HTR-8/SVneo (cell line): ENCODE measurements around the gene FKTN.

Experiments used
- DNase-seq: peaks from one replicate; pipeline ENCODE4 v3.0.0; 2011; ENCODE audit warnings: low spot score, mixed read lengths; ENCODE audit not compliant: insufficient read length
- FAIRE-seq: peaks from 2 replicates; lab custom pipeline; 2011; peaks lifted over from hg19 to GRCh38; lab: Jason Lieb, UNC

Gene FKTN

DNA sequence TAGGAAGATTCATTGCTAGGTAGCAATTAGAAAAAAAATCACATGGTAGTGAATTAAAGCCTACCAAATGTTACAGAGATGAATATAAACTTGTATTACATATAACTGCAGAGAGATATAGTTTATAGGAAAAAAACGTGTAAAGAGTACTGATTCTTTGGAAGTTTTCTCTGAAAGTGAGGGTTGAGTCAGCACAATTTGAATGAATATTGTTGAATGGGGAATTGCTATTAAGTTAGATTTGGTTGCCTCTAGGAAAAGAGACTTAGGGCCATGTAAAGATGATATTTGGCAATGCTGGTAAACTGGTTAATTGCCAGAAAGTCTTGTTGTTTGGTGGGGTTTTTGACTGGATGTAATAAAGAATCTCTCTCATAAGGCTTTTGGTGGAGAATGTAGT is 67.2 kb downstream of the FKTN start:
- FAIRE-seq (no peak), DNase-seq (no peak)

DNA sequence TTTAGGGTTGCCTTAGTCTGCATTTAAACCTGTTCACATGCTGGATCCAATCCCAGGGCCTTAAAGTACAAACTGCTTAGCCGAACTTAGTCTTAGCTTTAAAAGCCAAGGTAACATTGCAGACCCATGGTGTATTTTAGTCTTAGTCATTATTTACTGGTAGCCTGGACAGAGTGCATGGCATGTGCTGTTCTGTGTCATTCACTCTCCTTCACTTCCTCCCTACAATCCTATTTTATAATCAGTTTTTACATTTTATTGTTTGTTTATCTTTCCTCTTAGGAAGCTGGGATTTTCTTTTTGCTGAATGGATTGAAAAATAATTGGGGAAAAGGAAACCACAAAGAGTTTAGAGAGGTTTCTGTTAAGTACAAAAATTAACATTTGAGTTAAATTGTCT is 74.9 kb downstream of the FKTN start:
- no peak for FAIRE-seq

DNA sequence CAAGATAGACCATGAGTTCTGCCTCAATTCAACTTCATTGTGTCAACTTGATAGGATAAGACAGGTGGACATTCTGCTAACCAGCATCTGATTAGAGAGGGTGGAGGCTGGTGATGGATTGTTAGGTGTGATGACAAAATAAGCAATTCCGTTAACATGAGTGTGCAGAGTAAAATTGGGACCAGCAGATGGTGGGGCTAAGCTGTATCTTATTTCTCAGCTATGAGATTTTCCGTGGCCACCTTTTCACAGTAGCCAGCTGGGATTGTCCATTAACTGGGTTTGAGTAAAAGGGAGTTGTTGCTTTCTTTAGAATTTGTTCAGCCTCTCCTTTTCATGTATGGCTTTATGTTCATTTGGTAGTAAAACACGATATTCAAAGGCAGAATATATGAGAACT is 75.5 kb downstream of the FKTN start:
- DNase-seq = no peak
- FAIRE-seq = no peak

More for the DNA sequence above, 74.9 kb downstream of the FKTN start:
- DNase-seq = no peak

GRCh38 chr9:105636331-105636730 is 78.4 kb downstream of the FKTN start:
- FAIRE-seq (no peak), DNase-seq (no peak)

DNA sequence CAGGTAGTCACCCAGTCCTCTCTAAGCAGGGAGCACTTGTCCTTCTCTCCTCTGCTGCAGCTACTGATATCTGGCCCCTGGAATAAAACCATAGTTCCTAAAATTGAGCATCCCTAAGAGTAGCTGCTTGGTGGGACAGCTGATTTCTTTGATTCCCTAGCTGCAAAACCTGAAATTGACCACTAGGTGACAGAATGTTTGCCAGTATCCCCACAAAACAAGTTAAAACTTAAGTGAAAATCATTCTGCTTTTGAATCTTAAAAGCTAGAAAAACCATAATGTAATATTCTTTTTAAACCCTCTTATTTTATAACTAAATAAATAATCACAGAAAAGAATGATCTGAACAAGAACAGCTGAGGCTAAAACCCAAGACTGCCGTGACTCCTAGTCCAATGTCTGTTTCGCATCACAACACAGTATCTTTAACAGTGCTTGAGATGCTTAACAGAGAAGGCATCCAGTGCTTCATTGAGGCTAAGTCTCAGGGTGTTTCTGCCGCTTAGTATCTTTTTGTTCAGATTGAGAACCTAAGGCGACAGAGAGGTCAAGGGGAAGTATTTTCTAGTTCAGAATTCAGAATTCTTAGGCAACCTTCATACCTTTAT is 80.0 kb downstream of the FKTN start:
- no peak for DNase-seq
- FAIRE-seq = no peak

- FAIRE-seq (no peak), DNase-seq (no peak)
Measured at GRCh38 chr9:105639936-105640335, 82.0 kb downstream of the FKTN start.

DNA sequence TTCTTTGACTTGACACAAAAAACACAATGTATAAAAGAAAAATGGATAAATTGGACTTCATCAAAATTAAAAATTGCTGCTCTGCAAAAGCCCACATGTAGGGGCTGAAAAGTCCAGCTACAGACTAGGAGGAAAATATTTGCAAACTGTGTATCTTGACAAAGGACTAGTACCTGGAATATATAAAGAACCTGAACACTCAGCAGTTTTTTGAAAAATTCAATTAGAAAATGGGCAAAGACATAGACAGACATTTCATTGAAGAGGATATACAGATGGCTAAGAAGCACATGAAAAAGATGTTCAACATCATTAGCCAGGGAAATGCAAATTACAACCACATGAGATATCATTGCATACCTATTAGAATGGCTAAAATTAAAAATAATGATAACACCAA is 85.9 kb downstream of the FKTN start:
- DNase-seq (no peak), FAIRE-seq (no peak)

DNA sequence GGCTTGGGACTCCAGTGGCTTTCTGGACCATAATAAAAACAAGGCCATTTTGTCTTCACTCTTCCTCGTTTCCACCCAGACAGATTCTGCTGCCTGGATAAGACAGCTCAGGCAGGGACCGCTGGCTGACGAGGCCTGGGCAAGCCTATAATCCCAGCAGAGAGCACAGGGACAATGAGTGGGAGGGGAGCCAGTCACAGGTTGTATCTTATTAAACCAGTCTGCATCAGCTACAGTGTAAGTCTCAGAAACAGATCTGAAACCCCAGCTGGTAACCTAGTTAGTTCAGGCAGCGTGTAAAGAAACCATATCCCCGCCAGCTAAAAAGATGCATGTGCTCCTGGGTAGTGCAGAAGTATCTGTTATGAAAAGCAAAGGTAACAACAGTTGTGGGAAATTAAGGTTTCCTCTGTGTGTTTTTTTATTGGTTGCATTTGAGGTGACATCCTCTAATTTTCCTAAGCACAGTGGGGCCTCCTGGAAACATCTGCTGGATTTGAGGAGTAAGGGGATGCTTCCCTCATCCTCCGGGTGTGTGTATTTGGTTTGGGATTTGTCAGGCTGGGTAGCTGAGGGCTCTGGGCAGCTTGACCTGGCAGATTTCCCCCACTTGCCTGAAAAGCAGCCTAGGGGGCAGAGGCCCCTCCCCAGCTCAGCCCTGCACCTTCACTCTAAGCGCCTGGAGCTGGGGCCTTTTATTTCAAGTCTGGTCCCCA is 89.1 kb downstream of the FKTN start:
- FAIRE-seq (no peak), DNase-seq (no peak)

GRCh38 chr9:105647595-105648349 is 89.8 kb downstream of the FKTN start:
- DNase-seq (no peak), FAIRE-seq (no peak)

- DNase-seq (no peak), FAIRE-seq (no peak)
Measured at GRCh38 chr9:105651806-105652205, 93.9 kb downstream of the FKTN start.

- FAIRE-seq (no peak), DNase-seq (no peak)
Measured at GRCh38 chr9:105656131-105656921, 98.4 kb downstream of the FKTN start.

DNA sequence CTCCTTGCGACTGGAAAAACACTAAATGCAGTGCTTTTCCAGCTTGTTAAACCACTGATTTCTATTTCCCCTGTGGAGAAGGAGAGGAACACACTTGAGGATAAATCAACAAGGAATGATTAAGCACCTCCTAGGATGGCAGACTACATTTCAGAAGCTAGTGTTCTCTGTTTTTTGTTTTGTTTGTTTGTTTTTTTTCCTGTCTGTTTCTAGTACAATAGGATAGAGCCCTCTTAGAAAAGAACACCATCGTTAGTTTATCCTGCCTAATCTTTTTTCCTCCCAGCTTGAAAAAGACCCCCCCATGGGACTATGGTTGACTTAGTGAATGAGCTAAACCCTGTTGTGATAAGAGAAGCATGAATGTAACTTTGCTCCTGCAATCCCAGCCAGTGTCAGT is 100.4 kb downstream of the FKTN start:
- DNase-seq (no peak), FAIRE-seq (no peak)

GRCh38 chr9:105661011-105661410 is 103.1 kb downstream of the FKTN start:
- FAIRE-seq = no peak

DNA sequence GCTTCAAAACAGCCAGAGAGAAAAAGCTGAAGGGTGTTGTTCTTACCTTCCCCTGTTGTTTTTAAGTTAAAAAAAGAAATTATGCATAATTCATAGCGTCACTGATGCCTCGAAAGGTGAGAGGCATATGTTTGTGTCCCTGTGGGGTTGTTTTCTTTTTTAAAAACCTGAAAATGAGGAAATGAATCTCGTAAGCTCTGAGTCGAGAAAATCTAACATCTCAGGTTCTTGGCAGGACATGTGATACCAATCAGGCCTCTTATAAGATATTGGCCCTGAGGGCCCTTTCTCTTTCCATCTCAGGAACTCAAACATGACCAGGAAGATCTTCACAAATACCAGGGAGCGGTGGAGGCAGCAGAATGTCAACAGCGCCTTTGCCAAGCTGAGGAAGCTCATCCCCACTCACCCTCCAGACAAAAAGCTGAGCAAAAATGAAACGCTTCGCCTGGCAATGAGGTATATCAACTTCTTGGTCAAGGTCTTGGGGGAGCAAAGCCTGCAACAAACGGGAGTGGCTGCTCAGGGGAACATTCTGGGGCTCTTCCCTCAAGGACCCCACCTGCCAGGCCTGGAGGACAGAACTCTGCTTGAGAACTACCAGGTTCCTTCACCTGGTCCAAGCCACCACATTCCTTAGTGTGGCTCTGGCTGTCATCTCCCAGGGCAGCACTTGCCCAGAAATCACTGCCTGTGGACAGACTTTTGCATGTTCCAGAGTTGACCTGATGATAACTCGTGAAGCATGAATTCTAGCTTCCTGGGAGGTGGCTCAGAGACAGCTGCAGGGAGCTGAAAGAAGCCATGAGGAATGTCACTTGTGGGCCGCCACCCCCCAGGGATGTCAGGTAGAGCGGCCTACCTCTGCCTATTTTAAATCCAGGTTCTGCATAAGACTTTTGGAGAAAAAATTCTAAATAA is 104.5 kb downstream of the FKTN start, which contains the start of gene TAL2:
TAL2 (plus strand) TSS at position 274 of the 921 bp plus-strand sequence; CDS start at position 314, 40 bp downstream.
- no peak for DNase-seq
- FAIRE-seq = no peak

More at GRCh38 chr9:105661011-105661410, 103.1 kb downstream of the FKTN start:
- DNase-seq = no peak

- DNase-seq = no peak
- FAIRE-seq = no peak
Measured at GRCh38 chr9:105663914-105664313, 106.0 kb downstream of the FKTN start.

DNA sequence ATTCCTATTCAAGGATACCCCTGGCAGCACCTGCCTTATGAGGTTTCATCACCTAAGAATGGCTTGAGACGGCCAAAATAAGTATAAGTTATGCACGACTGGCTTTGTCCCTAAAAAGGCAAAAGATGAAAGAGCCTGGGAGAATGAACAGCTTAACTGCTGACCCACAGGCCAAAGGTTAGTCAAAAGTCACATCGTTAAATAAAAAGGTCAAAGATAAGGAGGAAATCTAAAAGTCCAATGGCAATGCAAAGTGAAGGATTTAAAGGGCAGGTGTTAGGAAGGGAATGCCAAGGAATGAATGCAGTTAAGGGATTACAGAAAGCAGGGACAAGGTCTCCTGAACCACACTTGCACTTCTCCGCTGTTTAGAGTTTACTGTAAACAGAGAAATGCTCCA is 109.9 kb downstream of the FKTN start:
- DNase-seq = no peak
- FAIRE-seq = no peak

- DNase-seq = no peak
Measured at GRCh38 chr9:105670315-105670714, 112.4 kb downstream of the FKTN start.

DNA sequence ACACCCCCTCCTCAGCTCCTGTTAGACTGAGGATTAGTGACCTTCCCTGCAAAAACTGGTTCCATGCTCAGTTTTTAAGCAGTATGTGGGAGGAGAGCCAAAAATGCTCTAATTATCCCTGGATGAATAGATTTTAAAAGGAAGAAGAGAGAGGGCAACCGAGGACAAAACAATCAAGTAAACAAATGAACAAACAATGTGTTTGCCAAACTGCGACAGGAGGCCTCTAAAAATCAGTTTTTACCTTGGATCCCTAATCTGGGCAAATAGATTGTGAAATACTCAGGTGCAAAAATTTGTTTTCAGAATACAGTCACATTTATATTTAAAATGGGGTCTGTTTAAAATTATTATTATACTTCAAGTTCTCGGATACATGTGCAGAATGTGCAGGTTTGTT is 112.8 kb downstream of the FKTN start:
- DNase-seq (no peak), FAIRE-seq (no peak)

More at GRCh38 chr9:105670315-105670714, 112.4 kb downstream of the FKTN start:
- no peak for FAIRE-seq

DNA sequence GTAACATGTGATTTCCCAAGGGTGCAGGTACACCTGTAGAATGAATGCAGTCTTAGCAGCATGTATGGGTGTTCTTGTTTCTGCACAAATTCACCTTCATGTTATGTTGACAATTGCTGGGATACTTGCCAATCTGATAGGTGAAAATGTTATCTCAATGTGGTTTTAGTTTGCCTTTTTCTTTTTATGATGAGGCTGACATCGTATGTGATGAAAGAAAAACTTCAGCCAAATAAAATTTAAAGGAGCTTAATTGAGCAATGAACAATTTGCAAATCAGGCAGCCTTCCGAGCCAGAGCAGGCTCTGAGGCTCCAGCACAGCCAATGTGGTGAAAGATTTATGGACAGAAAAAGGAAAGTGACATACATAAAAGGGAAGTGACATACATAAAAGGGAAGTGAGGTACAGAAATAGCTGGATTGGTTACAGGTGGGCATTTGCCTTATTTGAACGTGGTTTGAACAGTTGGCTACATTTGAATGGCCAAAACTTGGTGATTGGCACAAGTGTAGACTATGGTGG is 114.8 kb downstream of the FKTN start:
- no peak for FAIRE-seq
- no peak for DNase-seq
